Tibial nerve (tissue), 4 donors: Measurements from ENCODE around the gene DNAH3. TPM values are rescaled to one million over a fixed set of nuclear protein-coding genes. Genes with fewer than 3 reads are reported as not detected.
"Not testable (repeated sequence)": the region's sequence is repeated elsewhere in the genome, so short reads cannot be mapped to it uniquely, and the experiment has no call there.

ENCODE experiments used
- DNase-seq, 2 donors: peaks; one replicate each; pipeline ENCODE4 v3.0.0-alpha.2; 2019; ENCODE audit warnings: low spot score in 2 of 2
- H3K27ac ChIP-seq, 4 donors: fragments of 200-600 bp; sonication (generic) in 3 of 4; one replicate each; pipeline ENCODE4 v1.5.1; 2017 to 2019; ENCODE audit warnings: mild to moderate bottlenecking in 1 of 4
- H3K27me3 ChIP-seq, 2 donors: fragments of 200-600 bp; sonication (generic) in 1 of 2; one replicate each; pipeline versions ENCODE4 v1.5.1 to v1.6.0; 2017 to 2019
- H3K36me3 ChIP-seq, 3 donors: fragments of 200-600 bp; sonication (generic); one replicate each; pipeline ENCODE4 v1.5.1; 2018 to 2019
- H3K4me1 ChIP-seq, 4 donors: fragments of 200-600 bp; sonication (generic) in 3 of 4; one replicate each; pipeline ENCODE4 v1.5.1; 2017 to 2019
- H3K4me3 ChIP-seq, 4 donors: fragments of 200-600 bp; sonication (generic) in 3 of 4; one replicate each; pipeline ENCODE4 v1.5.1; 2017 to 2019; ENCODE audit warnings: mild to moderate bottlenecking in 1 of 4, moderate library complexity in 1 of 4
- H3K9me3 ChIP-seq, 4 donors: fragments of 200-600 bp; sonication (generic) in 3 of 4; one replicate each; pipeline ENCODE4 v1.5.1; 2017 to 2019
- CTCF ChIP-seq, 5 experiments: fragments of 200-600 bp in 3 of 5; fragments of 450-650 bp in 2 of 5; sonication (generic) in 3 of 5; IDR thresholded peaks; one replicate each; pipeline ENCODE4 v1.5.1; 2016 to 2019; ENCODE audit warnings: antibody characterized with exemption in 5 of 5, mild to moderate bottlenecking in 3 of 5, moderate library complexity in 2 of 5
- EP300 ChIP-seq, 2 donors: sonication (generic); formaldehyde crosslinking; IDR thresholded peaks; one replicate each; pipeline ENCODE4 v1.6.1; 2017; ENCODE audit warnings: antibody characterized with exemption in 2 of 2, mild to moderate bottlenecking in 1 of 2
- POLR2A ChIP-seq, 2 donors: fragments of 450-650 bp; IDR thresholded peaks; one replicate each; pipeline ENCODE4 v1.6.1; 2017; ENCODE audit warnings: antibody characterized with exemption in 2 of 2, mild to moderate bottlenecking in 2 of 2, moderate library complexity in 2 of 2
- WGBS, 2 donors: methylation state at CpG; one replicate each; pipeline ENCODE4 v1.1.5; 2018; 5-methylcytosine and 5-hydroxymethylcytosine counted together
- total RNA-seq, 4 donors: library from RNA; depleted of rRNA; stranded (reverse); fragments of >200 nt; gene quantifications; one replicate each; pipeline ENCODE4 v1.1.0, GENCODE V29; 2016

Gene DNAH3
- total RNA-seq, 4 donors from 2014 or later, result not detected

DNA sequence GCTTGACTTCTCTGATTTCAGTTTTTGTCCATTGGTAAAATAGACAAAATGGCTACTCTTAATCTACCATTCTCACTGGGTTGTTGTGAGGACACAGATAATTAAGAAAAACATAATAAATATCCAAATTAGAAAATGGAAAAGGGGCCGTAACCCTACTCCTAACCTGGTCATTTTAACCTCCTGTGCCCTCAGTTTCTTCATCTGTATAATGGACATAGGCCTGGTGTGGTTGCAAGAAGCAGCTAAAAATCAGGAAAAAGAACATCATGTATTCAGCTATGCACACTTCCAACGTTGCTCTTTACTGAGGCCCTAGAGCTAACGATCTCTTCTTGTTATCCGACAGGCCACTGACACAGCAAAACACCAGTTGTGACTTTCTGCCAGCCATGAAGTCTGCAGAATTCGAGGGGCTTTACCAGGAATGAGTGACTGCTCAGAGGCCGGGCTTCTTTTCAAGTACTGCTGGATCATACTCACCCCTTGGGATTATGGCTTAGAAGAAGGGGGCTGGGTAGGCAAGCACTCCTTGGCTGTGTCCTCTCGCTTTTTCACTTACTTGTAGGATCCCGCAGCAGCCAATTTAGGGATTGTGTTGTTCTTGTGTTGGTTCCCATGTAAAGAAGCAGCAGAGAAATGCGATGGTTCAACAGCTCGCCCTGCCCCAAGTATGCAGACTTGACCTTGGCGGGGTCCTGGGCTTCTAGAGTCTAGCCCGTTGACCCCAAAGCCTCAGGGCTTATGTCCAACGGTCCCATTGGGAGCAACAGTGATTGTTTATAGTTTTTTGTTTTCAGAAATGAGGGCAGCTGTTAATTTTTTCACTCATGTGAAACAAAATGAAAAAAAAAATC is 28.7 kb upstream of the DNAH3 start:
- Histone ChIP-seq H3K4me3 (no peak overlapping the region), H3K4me1 (peaks cover 0 to 15% (median 0%) of the 10 kb centered on the region in 4 donors), H3K27ac (peak overlapping the region in 1 of 4 donors; percentile 54), H3K9me3 (no peaks in the 10 kb centered on the region), H3K27me3 (no peaks in the 10 kb centered on the region), H3K36me3 (peaks cover 0 to 80% (median 0%) of the 10 kb centered on the region in 3 donors)
- WGBS, 2 donors, result 47 to 62% methylated on average over 13 of the region's 13 CpGs
- no peak for TF ChIP-seq POLR2A (IDR thresholded peaks at IDR 0.05)
- peak in 1 of 2 donors; percentile 26 for TF ChIP-seq EP300 (IDR thresholded peaks at IDR 0.05)
- DNase-seq, result peak in 1 of 2 donors; percentile 33

GRCh38 chr16:21175397-21175796 is 24.8 kb upstream of the DNAH3 start:
- Histone ChIP-seq H3K36me3 (peaks cover 0 to 94% (median 0%) of the 10 kb centered on the region in 3 donors), H3K27me3 (no peaks in the 10 kb centered on the region), H3K4me1 (peaks cover 0 to 12% (median 0%) of the 10 kb centered on the region in 4 donors), H3K27ac (no peak overlapping the region), H3K4me3 (no peak overlapping the region), H3K9me3 (no peaks in the 10 kb centered on the region)
- 90 to 97% methylated on average over 1 of the region's 1 CpG for WGBS, 2 donors
- TF ChIP-seq POLR2A (IDR thresholded peaks at IDR 0.05) (no peak), EP300 (IDR thresholded peaks at IDR 0.05) (no peak), CTCF (IDR thresholded peaks at IDR 0.05) (no peak)
- DNase-seq, result no peak

- H3K27ac ChIP-seq, result no peak overlapping the region
- no peak for DNase-seq
- no peak for TF ChIP-seq CTCF (IDR thresholded peaks at IDR 0.05)
- TF ChIP-seq POLR2A (IDR thresholded peaks at IDR 0.05), result no peak
- no peak for TF ChIP-seq EP300 (IDR thresholded peaks at IDR 0.05)
- H3K4me3 ChIP-seq, result no peak overlapping the region
- WGBS, 2 donors, result 92 to 93% methylated on average over 3 of the region's 3 CpGs
- H3K9me3 ChIP-seq, result no peaks in the 10 kb centered on the region
- peaks cover 0 to 84% (median 0%) of the 10 kb centered on the region in 3 donors for H3K36me3 ChIP-seq
- H3K4me1 ChIP-seq, result no peaks in the 10 kb centered on the region
- H3K27me3 ChIP-seq, result no peaks in the 10 kb centered on the region
Observed at GRCh38 chr16:21172650-21173049, 22.0 kb upstream of the DNAH3 start.

- H3K4me1 ChIP-seq, H3K27me3 ChIP-seq, H3K27ac ChIP-seq, H3K4me3 ChIP-seq, H3K9me3 ChIP-seq, DNase-seq: not testable (repeated sequence)
- WGBS, 2 donors, result 96 to 97% methylated on average over 8 of the region's 8 CpGs
- peaks cover 0 to 84% (median 0%) of the 10 kb centered on the region in 3 donors for H3K36me3 ChIP-seq
Observed at GRCh38 chr16:21170116-21170515, 19.5 kb upstream of the DNAH3 start.

GRCh38 chr16:21169249-21169981 is 18.8 kb upstream of the DNAH3 start:
- WGBS, 2 donors, result 92 to 98% methylated on average over 5 of the region's 5 CpGs

More at GRCh38 chr16:21169249-21169981, 18.8 kb upstream of the DNAH3 start:
- Histone ChIP-seq H3K9me3 (no peaks in the 10 kb centered on the region), H3K27ac (no peak overlapping the region), H3K4me3 (no peak overlapping the region), H3K36me3 (peaks cover 0 to 84% (median 0%) of the 10 kb centered on the region in 3 donors), H3K4me1 (no peaks in the 10 kb centered on the region), H3K27me3 (no peaks in the 10 kb centered on the region)
- no peak for DNase-seq
- TF ChIP-seq POLR2A (IDR thresholded peaks at IDR 0.05) (no peak), CTCF (IDR thresholded peaks at IDR 0.05) (no peak), EP300 (IDR thresholded peaks at IDR 0.05) (no peak)
